IPS DF 19.7 (cell line): ENCODE results near the gene SAMD14.

ENCODE experiments used
- DNase-seq: peaks from one replicate; pipeline ENCODE4 v3.0.0-alpha.2; 2013; ENCODE audit warnings: low read depth, low spot score

The SAMD14 gene

DNA sequence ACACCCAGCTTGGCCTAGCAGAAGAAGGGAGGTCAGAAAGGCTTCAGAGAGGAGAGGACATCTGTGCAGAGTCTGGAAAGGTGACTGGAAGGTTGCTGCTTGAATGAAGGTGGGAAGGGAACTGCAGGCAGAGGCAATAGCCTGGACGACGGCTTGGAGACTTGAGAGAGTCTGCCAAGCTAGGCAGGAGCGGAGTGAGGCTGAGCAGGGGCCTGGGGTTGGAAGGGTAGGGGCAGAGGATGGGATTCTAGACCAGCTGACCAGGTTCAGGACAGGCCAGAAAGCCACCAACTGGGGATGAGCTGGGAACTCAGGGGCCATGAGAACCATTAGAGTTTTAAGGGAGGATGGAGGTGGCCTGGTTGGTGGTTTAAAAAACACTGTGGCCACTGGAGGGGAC lies 35.5 kb upstream of the SAMD14 start:
- DNase-seq = no peak

DNA sequence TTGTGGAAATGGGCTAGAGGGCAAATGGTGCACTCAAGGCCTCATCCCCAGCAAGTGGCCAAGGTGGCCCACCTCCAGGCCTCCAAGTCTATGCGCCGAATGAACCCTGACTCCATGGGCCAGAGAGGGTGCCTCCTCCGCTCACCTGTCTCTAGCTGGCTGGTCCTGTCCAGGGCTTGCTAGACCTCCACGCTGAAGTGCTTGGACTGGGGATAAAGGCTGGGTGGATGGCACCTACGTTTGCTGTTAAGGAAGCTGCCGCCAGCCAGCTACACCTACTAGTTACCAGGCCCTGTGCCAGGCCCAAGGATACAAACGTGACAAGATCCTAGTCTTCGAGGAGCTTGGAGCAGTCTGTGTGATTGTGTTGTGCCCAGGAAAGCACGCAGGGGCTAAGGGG lies 35.1 kb upstream of the SAMD14 start:
- DNase-seq = no peak

DNA sequence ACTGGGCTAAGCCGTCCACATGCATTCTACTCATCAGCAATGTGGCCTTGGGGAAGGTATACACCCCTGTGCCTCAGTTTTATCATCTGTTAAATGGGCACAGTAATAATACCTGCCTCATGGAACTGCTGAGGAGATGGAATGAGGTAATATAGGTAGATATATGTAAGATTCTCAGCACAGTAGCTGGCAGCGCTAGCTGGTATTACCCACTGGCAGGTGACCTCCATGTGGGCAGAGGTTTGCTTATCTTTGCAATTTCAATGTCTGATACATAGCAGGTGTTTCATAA lies 34.7 kb upstream of the SAMD14 start:
- DNase-seq = no peak

DNA sequence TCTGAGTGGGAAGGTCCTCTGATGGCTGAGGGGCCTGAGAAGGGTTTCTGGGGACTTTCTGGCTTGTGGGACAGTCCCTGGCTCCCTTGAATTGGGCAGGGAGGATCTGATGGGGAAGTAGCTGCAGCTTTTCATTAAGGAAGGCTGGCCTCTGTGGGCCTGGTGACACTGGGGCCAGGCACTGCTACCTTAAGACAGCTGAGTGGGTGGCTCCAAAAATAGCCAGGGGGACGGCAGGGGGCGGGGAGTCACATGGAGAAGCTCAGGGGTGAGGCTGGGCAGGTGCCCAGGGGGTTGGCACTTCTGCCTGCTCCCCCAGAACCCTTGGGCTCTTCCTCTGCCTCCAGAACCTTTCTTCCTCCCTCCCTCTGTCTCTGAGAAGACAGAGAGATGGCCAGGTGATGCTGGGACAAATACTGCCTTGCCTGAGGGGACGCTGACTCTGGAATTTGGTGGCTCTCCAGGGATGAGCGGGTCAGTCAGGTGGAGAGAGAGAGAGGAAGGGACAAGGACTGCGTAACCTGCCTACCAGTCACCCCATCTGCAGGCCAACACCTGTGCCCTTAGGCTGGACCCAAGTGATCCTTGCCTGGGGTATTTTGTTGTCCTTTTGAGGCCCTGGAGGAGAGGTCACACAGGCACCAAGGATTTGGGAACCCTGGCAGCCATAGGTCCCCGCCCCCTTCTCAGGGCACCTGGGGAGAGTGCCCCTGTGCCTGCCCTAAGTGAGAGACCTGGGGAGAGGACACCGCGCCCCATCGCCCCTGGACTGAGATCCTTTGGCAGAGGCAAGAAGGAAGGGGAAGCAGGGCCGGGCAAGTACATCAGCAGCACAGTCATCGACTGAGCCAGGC lies 34.1 kb upstream of the SAMD14 start:
- DNase-seq = no peak

DNA sequence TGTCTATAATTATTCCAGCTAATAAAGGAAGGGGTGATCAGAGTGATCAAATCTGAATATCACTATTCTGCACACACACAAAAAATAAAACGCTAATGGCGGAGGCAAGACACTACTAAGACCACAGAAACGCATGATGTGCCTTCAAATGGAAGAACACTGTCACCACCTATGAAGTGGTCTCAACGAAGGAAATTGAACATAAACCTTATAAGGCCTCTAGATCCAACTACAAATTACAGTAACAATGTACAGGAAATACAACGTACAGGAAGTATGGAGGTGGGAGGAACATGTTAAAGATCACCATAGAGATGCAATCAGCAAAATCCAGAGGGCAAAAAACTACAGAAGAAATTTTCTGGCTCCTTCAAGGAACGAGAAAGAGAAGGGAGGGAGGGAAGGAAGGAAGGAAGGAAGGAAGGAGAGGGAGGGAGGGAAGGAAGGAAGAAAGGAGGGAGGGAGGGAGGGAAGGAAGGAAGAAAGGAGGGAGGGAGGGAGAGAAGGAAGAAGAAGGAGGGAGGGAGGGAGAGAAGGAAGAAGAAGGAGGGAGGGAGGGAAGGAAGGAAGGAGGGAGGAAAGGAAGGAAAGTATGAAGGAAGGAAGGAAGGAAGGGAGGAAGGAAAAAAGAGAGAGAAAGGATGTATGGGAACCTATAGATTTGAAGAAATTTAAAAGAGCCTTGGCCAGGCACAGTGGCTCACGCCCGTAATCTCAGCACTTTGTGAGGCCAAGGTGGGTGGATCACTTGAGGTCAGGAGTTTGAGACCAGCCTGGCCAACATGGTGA lies 32.7 kb upstream of the SAMD14 start:
- no peak for DNase-seq

DNA sequence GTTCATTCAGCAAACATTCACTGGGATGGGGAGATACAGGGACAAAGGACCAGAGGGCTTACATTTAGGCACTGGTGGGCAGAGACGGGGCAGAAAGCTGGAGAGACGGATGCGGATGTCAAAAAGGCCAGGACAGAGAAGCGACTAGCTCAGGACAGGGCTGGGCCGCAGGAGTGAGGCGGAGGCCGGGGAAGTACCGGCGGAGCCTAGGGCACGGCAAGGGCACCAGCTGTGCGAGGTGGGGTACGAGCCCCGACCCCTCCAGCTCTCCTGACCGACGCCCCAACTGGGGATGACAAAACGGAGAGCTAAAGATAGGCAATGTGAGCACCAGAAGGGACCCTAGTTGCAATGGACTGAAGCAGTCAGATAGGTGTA lies 31.9 kb upstream of the SAMD14 start:
- DNase-seq = no peak

DNA sequence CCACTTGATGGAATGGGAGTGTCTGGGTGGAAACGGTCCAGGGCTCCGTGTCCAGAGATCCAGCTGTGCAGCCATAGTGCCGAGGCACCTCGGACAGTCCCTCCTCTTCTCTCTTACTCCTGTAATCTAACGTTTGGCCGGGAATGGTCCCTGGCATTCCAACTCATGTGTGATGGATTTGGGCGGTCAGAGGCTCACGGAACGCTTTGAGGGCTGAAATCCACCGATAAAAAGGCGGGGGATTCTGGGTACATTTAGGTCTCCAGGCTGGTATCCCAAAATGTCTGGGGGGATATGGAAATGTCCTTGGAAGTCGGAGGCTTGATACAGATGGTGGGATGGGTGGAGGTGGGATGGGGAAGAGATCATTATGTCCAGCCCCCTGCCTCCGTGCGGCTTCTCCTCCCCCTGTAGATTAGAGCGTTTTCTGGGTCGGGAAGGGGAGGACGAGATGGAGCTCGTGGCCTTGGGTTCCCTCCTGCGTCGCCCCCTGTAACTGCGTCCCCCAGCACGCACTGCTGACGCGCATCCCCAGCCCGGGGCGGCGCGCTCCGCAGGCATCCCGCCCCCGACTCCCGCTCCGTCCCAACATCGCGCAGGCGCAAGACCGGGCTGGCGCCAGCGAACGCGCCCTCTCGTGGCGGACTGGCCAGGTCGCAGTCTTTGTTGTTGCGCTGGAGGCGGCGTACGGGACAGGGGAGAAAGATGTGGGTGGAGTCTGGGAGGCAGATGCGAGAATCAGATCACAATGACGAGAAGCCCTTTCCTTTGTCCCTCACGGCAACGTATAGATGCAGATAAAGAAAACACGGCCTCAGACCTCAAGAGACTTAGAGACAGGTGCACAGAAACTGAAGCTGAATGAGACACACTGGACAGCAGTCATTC lies 31.3 kb upstream of the SAMD14 start:
- DNase-seq = peak; percentile 65

DNA sequence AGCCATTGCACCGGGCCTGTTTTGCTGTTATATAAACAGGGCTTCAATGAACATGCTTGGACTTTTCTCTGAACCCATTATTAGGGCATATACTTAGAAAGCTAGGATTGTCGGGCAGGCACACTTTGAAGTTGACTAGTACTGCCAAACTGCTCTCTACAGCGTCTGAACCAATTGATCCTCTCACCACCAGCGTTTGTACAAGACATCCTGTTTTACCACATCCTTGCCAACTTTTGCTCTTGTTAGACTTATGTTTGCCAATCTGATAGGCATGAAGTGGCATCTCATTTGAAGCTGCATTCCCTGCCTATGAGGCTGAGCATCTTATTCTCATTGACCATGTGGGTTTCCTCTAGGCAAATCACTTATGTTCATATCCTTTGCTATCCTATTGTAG lies 27.9 kb upstream of the SAMD14 start:
- DNase-seq = no peak

DNA sequence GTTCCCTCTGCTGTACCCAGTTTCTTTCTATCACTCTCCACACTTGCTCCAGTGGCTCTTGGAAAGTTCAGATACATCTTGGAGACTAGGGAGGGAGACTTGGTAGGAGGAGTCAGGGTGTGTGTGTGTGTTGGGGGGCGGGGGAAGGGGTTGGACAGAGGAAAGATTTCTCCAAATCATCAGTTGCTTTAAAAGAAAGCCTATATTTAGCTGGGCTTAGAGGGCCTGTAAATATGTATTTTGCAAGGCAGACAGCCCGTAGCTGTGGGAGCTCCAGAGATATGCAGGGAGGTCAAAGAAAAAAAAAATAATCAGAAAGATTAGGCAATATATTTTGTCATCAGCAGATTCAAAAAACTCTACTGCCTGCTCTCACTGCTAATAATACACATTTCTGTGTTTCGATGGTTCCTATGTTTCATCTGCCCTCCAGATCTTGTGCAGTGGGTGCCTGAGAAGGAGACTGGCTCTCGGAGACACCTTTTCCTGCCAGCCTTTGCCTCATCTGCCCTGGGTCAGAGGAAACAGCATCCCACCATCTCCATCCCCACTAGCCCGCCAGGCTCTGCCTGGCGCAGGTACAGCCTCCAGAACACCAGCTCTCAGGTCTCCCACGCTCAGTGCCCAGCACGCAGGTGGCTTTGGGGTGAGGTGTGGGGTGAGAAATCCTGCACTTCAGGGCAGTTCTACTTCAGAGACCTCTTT lies 25.3 kb upstream of the SAMD14 start:
- DNase-seq = no peak

DNA sequence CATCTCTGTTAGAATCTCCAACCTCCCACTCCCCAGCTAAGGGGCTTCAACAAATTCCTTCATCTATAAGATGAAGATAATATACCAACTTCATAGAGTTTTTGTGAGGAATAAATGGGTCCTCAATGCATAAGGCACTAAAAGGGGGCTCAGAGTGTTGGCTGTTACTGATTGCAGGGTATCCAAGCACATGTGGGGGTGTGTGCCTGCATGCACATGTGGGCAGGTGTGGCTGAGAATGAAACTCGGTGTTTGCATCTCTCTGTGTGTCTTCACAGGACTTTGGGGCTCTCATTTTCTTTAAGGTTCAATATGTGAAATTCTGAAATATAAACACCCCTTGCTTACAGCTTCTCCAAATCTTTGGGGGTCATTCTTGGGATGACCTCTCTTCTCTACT lies 24.6 kb upstream of the SAMD14 start:
- DNase-seq = no peak

DNA sequence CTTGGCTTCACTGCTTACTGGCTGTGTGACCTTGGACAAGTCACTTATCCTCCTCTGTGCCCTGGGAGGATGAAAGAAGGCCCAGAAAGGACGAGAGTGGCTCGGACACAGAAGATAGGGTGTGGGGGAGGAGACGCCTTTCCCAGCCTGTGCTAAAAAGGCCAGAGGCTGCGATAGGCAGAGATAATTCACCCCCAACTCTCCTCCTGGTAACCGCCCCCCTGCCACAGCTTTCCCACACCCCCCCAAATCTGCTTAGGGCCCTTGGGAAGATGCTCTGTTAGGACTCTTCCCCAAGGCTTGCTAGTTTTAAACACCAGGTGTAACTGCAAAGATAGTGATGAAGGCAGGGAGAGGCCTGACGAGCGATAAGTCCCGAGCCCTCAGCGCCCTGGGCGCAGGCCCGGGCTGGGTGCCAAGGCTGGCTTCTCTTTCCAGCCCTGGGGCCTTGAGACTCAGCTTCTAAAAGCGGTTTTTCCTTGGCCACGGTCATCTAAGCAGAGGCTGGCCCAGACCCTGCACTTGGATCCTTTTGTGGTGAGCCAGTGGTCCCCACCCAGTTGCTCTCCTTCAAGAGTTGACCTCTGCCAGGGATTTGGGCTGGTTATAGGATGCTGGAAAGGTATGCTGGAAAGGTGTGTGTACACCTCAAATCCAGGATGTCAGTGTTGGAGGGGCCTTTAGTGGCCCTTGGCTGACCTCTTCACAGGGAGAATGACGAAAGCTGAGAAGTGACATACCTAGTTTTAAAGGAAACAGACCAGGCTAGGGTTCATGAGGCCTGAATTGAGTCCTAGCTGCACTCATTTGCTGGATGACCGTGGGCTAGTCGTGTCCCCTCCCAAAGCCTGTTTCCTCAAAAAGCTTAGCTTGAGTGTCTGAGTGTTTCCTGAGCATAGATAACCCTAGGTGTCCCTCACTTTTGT lies 24.0 kb upstream of the SAMD14 start:
- DNase-seq = no peak

DNA sequence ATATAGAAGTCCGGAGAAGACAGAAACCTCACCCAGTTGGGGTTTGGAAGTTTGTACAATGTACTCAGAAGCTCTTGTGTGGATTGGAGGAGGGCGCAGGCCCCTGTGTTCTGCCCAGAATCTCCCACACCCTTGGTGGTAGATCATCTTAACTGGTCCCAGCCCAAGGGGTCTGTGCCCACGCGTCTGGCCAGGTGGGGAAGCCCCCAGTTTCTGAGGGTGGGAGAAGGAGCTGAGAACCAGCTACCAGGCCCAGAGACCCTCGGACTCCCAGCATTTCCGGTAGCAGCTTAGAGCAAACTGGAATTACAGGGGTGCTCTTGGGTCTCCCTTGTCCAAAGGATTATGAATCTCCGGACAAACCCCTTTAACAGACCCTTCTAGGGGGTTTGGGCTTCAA lies 22.8 kb upstream of the SAMD14 start:
- DNase-seq = no peak

DNA sequence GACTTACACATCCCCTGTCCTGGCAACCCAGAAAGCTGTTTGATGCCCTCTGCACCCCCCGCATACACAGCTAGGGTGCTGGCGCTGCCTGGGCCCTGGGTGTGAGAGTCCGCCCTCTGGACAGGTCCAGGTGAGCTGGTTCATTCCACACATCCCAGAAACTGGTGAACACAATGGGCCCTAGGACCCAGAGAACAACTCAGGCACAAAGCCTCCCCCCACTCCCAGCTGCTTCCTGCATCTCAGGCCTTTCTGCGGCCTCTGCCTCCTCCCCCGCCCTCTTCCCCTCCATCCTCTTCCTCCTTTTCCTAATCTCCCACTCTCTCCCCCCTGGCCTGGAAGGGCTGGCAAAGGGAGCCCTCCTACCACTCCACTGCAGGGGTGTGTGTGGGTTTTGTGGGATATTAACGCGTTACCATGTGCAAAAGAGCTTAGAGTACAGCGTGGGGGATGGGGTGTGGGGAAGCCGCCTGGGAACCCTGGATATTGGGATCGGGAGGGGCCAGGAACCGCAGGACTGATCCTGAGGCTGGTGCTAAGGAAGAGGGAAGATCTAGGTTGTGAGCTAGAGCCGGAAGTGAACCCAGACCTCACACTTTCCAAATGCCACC lies 22.1 kb upstream of the SAMD14 start:
- peak; percentile 92 for DNase-seq

DNA sequence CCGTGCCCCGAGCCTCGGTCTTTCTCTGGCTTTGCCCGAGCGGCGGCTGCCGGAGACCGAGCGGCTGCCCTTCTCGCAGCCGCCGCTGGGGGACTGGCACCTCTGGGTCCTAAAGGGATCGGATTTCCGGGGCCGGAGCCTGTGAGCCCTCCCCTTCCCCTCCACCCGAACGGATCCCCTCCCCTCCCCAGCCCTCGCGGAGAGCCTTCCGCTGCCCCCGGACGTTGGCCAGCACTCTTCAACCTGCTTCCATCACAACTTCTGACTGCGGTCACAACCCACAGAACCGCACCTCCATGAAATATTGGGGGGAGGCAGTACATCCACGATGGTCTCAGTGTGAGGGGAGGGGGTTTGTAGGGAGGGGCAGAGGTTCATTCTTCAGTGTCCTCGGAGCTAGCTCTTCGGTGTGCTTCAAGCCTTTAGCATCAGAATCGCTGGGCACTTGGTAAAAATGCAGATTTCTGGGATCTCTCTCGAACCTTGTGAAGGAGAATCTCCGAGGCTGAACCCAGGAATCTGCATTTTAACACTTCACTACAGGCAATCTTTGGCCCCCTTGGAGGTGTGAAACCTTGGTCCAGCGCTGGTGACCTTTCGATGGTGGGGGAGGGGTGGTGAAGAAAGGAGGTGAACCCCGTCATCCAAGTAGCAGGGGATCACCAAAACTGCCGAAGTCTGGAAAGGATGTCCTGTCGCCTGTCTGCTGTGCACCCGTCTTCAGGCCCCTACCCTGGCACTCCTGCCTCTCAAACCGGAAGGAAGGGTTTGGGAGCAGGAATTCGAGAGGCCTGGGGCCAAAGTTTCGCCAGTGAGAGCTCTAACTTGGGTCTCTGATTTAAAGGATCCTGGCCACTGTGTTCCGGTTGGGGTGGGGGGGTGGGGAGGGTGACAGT lies 21.3 kb upstream of the SAMD14 start:
- peak; percentile 63 for DNase-seq

DNA sequence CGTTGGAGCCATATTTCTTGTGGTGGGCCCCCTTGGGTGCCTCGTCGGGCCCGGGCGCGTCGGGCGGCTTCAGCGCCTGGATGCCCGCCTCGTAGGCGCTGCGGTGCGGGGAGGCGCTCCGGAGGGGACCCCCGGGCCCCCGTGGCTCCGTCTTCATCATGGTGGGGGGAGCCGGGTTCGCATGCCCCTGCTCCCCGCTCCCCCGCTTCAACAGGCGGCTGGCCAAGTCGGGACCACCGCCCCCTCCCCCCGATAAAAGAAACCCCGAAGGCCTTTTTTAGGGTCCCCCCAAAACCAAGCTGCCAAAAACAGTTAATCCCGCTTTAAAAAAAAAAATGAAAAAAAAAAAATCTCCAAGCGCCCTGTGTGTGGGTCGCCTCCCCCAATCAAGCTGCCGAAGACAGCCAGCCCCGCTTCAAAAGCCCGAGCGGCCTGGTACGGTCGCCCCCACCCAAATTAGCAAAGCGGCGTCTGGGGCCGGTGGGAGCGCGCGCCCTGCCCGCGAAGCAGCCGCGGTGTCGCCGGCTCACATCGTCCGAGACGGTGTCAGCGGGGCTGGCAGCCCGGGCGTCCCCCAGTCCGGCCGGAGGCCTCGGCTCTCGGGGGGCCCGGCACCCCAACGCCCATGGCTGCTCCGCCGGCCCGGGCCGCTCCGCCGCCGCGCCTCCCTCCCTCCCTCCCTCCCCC lies 20.5 kb upstream of the SAMD14 start, which contains the start of gene PPP1R9B:
PPP1R9B (minus strand) TSS at position 324 of the 687 bp plus-strand sequence; CDS start at position 160, 164 bp downstream.
- DNase-seq = no peak

DNA sequence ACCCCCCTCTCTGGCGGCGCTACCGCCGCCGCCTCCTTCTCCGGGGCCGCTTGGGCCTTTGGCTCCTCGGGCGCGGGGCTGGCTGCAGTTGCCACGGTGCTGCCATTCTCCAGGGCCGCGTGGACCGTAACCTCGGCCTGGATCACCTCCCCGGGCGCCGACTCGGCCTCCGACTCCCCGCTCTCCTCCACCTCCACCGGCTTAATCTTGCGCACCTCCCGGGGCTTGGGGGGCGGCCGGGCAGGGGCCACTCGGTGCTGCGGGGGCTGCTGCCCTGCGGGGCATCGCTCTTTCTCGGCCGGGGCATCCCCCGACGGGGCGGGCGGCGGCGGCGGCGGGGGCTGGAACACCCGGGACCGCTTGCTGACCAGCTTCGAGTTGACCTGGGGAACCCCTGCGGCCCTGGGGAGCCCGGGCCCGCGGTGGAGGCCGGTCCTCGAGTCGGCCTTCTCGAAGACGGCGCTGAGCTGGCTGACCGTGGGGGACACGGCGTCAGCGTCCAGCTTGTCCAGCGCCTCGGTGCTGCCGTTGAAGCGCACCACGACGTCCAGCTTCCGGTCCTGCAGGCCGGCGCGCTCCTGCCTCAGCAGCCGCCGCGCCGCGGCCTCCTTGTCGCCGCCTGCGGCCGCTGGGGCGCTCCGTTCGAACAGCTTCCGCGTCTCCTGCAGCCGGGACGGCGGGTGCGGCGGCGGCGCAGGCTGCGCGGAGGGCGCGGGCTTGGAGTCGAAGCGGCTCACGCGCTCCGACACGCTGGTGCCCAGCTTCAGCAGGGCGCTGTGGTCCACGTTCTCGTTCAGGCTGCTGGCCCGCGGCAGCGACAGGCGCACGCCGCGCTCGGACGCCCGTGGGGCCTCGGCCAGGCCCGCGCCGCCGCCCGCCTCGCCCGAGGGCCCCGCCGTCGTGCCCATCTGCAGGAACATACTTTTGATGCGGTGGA lies 19.7 kb upstream of the SAMD14 start:
- no peak for DNase-seq

DNA sequence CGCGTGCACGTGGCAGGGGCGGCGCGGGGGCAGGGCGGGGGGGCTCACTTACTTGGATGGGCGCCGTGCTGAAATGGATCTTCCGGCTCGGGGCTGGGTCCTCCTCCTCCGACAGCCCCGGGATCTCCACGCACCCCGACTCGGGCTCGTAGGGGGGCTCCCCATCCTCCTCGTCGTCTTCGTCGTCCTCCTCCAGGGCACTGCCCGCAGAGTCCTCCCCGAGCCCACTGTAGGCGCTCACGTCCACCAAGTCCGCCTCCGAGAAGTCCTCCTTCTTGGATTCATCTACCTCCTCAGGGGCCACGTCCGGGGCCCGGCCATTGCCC lies 19.1 kb upstream of the SAMD14 start:
- DNase-seq = no peak
